ENCODE results near the gene ZSWIM9. TPM values are rescaled to one million over a fixed set of nuclear protein-coding genes. Genes with fewer than 3 reads are reported as not detected.

Gene ZSWIM9
- total RNA-seq, 1 donor from 2014 or later: 0.36 TPM

DNA sequence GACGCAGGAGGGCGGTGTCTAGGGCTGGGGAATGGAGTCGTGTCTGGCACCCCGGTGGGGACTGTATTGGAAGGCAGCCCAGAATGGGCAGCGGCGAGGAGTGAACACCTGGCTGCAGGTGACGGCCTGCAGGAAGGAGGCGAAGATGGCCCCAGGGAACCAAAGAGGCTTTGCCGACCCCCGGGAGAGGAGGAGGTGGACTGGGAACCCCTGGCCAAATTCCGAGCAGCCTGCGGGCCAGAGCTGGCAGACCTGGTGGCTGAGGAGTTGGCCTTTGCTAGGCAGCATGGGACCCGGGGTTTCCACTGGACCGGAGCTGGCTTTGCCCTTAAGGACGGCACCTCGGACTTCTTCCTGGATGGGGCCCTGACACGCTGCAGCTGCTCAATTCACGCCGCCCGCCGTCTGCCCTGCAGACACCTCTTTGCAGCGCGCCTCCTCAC lies 25.9 kb downstream of the ZSWIM9 start:
- Histone ChIP-seq H3K79me2 (ENCODE audit: low read depth) (no peaks in the 10 kb centered on the region), H3K27me3 (no peaks in the 10 kb centered on the region), H3K9me3 (ENCODE audit: low read depth) (no peaks in the 10 kb centered on the region), H3K27ac (no peak overlapping the region), H3K9ac (no peak overlapping the region), H3K4me1 (no peaks in the 10 kb centered on the region), H3F3A (ENCODE audit: low read depth) (no peaks in the 10 kb centered on the region), H3K4me2 (no peak overlapping the region), H3K4me3 (no peak overlapping the region), H4K20me1 (ENCODE audit: low read depth) (no peaks in the 10 kb centered on the region), H3K36me3 (no peaks in the 10 kb centered on the region), H2AFZ (replicated peaks) (no peak overlapping the region)
- Mint-ChIP-seq H3K9me3 (no peaks in the 10 kb centered on the region), H3K4me1 (peaks cover 9% of the 10 kb centered on the region), H3K27ac (peak overlapping the region; percentile 66), H3K27me3 (ENCODE audit: insufficient read depth, low read depth) (peaks cover 4% of the 10 kb centered on the region), H3K4me3 (no peak overlapping the region), H3K36me3 (peaks cover 32% of the 10 kb centered on the region)
- DNase-seq (ENCODE audit: low spot score): no peak
- TF ChIP-seq, protein P1, sequence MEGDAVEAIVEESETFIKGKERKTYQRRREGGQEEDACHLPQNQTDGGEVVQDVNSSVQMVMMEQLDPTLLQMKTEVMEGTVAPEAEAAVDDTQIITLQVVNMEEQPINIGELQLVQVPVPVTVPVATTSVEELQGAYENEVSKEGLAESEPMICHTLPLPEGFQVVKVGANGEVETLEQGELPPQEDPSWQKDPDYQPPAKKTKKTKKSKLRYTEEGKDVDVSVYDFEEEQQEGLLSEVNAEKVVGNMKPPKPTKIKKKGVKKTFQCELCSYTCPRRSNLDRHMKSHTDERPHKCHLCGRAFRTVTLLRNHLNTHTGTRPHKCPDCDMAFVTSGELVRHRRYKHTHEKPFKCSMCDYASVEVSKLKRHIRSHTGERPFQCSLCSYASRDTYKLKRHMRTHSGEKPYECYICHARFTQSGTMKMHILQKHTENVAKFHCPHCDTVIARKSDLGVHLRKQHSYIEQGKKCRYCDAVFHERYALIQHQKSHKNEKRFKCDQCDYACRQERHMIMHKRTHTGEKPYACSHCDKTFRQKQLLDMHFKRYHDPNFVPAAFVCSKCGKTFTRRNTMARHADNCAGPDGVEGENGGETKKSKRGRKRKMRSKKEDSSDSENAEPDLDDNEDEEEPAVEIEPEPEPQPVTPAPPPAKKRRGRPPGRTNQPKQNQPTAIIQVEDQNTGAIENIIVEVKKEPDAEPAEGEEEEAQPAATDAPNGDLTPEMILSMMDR (IDR thresholded peaks at IDR 0.05): no peak
- no peak for TF ChIP-seq EZH2 (IDR thresholded peaks at IDR 0.05)
- TF ChIP-seq EZH2phosphoT487 (IDR thresholded peaks at IDR 0.05): no peak

- H3K36me3 ChIP-seq: no peaks in the 10 kb centered on the region
- no peak for TF ChIP-seq EZH2phosphoT487 (IDR thresholded peaks at IDR 0.05)
- TF ChIP-seq, protein P1 (IDR thresholded peaks at IDR 0.05): no peak
- no peak for TF ChIP-seq EZH2 (IDR thresholded peaks at IDR 0.05)
- H4K20me1 ChIP-seq (ENCODE audit: low read depth): no peaks in the 10 kb centered on the region
- no peak overlapping the region for H3K9ac ChIP-seq
- no peak overlapping the region for H3K4me3 Mint-ChIP-seq
- no peaks in the 10 kb centered on the region for H3F3A ChIP-seq (ENCODE audit: low read depth)
- H3K9me3 Mint-ChIP-seq: no peaks in the 10 kb centered on the region
- H3K27ac Mint-ChIP-seq: no peak overlapping the region
- H3K4me3 ChIP-seq: no peak overlapping the region
- H3K27ac ChIP-seq: no peak overlapping the region
- H3K27me3 Mint-ChIP-seq (ENCODE audit: insufficient read depth, low read depth): peaks cover 4% of the 10 kb centered on the region
- H3K27me3 ChIP-seq: no peaks in the 10 kb centered on the region
- H3K4me1 ChIP-seq: no peaks in the 10 kb centered on the region
- H3K4me1 Mint-ChIP-seq: peaks cover 9% of the 10 kb centered on the region
- H3K4me2 ChIP-seq: no peak overlapping the region
- no peak for DNase-seq (ENCODE audit: low spot score)
- no peaks in the 10 kb centered on the region for H3K79me2 ChIP-seq (ENCODE audit: low read depth)
- H3K9me3 ChIP-seq (ENCODE audit: low read depth): no peaks in the 10 kb centered on the region
- H2AFZ ChIP-seq (replicated peaks): no peak overlapping the region
- peaks cover 25% of the 10 kb centered on the region for H3K36me3 Mint-ChIP-seq
These were observed 26.6 kb downstream of the ZSWIM9 start for GRCh38 chr19:48196933-48197665.

- Mint-ChIP-seq H3K27me3 (ENCODE audit: insufficient read depth, low read depth) (peaks cover 6% of the 10 kb centered on the region), H3K4me1 (peaks cover 2% of the 10 kb centered on the region), H3K36me3 (peaks cover 9% of the 10 kb centered on the region), H3K4me3 (no peak overlapping the region), H3K9me3 (no peaks in the 10 kb centered on the region), H3K27ac (no peak overlapping the region)
- H3K9ac ChIP-seq: no peak overlapping the region
- no peaks in the 10 kb centered on the region for H3K36me3 ChIP-seq
- H2AFZ ChIP-seq (replicated peaks): peak overlapping the region; percentile 14
- peak overlapping the region; percentile 57 for H3K4me3 ChIP-seq
- H3K27ac ChIP-seq: no peak overlapping the region
- H3K4me1 ChIP-seq: peaks cover 8% of the 10 kb centered on the region
- DNase-seq (ENCODE audit: low spot score): no peak
- TF ChIP-seq, protein P1 (IDR thresholded peaks at IDR 0.05): no peak
- TF ChIP-seq EZH2phosphoT487 (IDR thresholded peaks at IDR 0.05) (no peak), EZH2 (IDR thresholded peaks at IDR 0.05) (no peak)
- H3F3A ChIP-seq (ENCODE audit: low read depth): peaks cover 16% of the 10 kb centered on the region
- H3K4me2 ChIP-seq: peak overlapping the region; percentile 67
- peaks cover 4% of the 10 kb centered on the region for H3K79me2 ChIP-seq (ENCODE audit: low read depth)
- H3K27me3 ChIP-seq: no peaks in the 10 kb centered on the region
- no peaks in the 10 kb centered on the region for H4K20me1 ChIP-seq (ENCODE audit: low read depth)
- H3K9me3 ChIP-seq (ENCODE audit: low read depth): no peaks in the 10 kb centered on the region
These were observed 32.8 kb downstream of the ZSWIM9 start for GRCh38 chr19:48203222-48203793.
